BJ (cell line): Measurements from ENCODE around the gene ZNF234. TPM values are rescaled to one million over a fixed set of nuclear protein-coding genes. Genes with fewer than 3 reads are reported as not detected.

ENCODE experiments used
- CTCF ChIA-PET: fragments of 350-600 bp; formaldehyde crosslinking; extraction: SDS; loops from one replicate; lab custom pipeline; 2021; ENCODE audit warnings: antibody characterized with exemption, inconsistent platforms; lab: Yijun Ruan, JAX
- POLR2A ChIA-PET: fragments of 300-600 bp; sonication (Branson Sonifier 250); formaldehyde crosslinking; extraction: SDS; loops from one replicate; lab custom pipeline; 2021; ENCODE audit warnings: antibody characterized with exemption; lab: Charles Lee
- DNase-seq: peaks from one replicate; pipeline ENCODE4 v3.0.0-alpha.2; 2011; ENCODE audit warnings: low read depth
- H3K27me3 ChIP-seq: 2 replicates; pipeline ENCODE4 v1.6.0; 2011; ENCODE audit warnings: low read length; ENCODE audit not compliant: control insufficient read depth, insufficient read depth
- H3K36me3 ChIP-seq: 2 replicates; pipeline ENCODE4 v1.5.1; 2011; ENCODE audit warnings: low read length; ENCODE audit not compliant: control insufficient read depth, insufficient read depth
- H3K4me3 ChIP-seq: 2 replicates; pipeline ENCODE4 v1.5.1; 2011; ENCODE audit warnings: low read depth, mild to moderate bottlenecking, control low read depth, low read length
- polyA plus RNA-seq: library from polyadenylated mRNA; depleted of rRNA; stranded (reverse); fragments of >200 nt; gene quantifications from 2 replicates; pipeline ENCODE4 v1.2.3, GENCODE V29; 2011
- TF ChIP-seq, protein P1 (sequence below): IDR thresholded peaks from 2 replicates; pipeline ENCODE4 v1.5.1; 2011; ENCODE audit warnings: low read depth, mild to moderate bottlenecking, control low read depth, inconsistent platforms, low read length, moderate library complexity; ENCODE audit not compliant: insufficient read depth

ZNF234 gene
- polyA plus RNA-seq, 1 experiment, result 3.1 TPM

DNA sequence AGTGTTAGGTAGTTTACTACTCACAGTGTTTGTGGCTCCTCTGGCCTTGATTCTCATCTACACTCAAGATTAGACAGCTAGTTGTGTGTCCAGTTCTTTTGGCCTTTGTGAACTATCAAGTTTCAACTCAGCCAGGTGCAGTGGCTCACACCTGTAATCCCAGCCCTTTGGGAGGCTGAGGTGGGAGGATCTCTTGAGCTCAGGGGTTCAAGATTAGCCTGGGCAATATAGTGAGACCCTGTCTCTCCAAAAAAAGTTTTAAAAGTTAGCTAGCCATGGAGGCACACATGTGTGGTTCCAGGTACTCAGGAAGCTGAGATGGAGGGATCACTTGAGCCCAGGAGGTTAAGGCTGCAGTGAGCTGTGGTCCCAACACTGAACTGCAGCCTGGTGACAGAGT is 39.6 kb downstream of the ZNF234 start:
- POLR2A ChIA-PET, result no interaction called here

GRCh38 chr19:44182145-44182544 is 40.8 kb downstream of the ZNF234 start:
- ChIA-PET POLR2A (no interaction called here), CTCF (no interaction called here)
- Histone ChIP-seq H3K27me3 (no peaks in the 10 kb centered on the region), H3K36me3 (no peaks in the 10 kb centered on the region), H3K4me3 (no peak overlapping the region)
- no peak for DNase-seq
- TF ChIP-seq, protein P1, sequence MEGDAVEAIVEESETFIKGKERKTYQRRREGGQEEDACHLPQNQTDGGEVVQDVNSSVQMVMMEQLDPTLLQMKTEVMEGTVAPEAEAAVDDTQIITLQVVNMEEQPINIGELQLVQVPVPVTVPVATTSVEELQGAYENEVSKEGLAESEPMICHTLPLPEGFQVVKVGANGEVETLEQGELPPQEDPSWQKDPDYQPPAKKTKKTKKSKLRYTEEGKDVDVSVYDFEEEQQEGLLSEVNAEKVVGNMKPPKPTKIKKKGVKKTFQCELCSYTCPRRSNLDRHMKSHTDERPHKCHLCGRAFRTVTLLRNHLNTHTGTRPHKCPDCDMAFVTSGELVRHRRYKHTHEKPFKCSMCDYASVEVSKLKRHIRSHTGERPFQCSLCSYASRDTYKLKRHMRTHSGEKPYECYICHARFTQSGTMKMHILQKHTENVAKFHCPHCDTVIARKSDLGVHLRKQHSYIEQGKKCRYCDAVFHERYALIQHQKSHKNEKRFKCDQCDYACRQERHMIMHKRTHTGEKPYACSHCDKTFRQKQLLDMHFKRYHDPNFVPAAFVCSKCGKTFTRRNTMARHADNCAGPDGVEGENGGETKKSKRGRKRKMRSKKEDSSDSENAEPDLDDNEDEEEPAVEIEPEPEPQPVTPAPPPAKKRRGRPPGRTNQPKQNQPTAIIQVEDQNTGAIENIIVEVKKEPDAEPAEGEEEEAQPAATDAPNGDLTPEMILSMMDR, result no peak

More for the DNA sequence above, 39.6 kb downstream of the ZNF234 start:
- Histone ChIP-seq H3K27me3 (no peaks in the 10 kb centered on the region), H3K4me3 (no peak overlapping the region), H3K36me3 (peaks cover 6% of the 10 kb centered on the region; the same call in 1 of the 2 replicates)
- TF ChIP-seq, protein P1, result no peak
- DNase-seq, result no peak
- CTCF ChIA-PET, result no interaction called here

- ChIA-PET POLR2A (no interaction called here), CTCF (interaction anchor here (1.1 kb wide), 1 partner anchor 22 kb away, joined by 4 read pairs; the partner anchor contains the start of gene ZNF227)
These were observed 48.7 kb downstream of the ZNF234 start for GRCh38 chr19:44190020-44190419.

GRCh38 chr19:44192127-44192526 is 50.8 kb downstream of the ZNF234 start:
- POLR2A ChIA-PET, result no interaction called here
- Histone ChIP-seq H3K4me3 (no peak overlapping the region), H3K36me3 (no peaks in the 10 kb centered on the region), H3K27me3 (no peaks in the 10 kb centered on the region)
- TF ChIP-seq, protein P1, result no peak
- CTCF ChIA-PET, result no interaction called here
- DNase-seq, result no peak

More at GRCh38 chr19:44190020-44190419, 48.7 kb downstream of the ZNF234 start:
- TF ChIP-seq, protein P1, result no peak
- Histone ChIP-seq H3K27me3 (no peaks in the 10 kb centered on the region), H3K4me3 (no peak overlapping the region), H3K36me3 (no peaks in the 10 kb centered on the region)
- no peak for DNase-seq

DNA sequence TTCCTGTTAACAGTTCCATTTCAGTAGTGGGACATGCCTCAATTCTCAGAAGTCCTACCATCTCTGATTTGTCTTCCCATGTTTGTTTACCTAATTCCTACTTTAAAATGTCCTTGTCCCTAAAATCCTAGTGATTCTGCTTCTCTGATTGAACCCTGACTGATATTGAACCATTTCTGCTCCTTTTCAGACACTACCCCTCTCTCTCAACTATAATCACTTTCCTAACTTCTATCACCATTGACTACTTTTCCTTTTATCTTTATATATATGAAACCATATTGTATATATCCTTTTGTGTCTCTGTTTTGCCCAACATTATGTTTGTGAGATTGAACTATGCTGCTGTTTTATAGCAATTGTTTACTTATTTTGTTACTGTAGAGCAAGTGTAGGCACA is 55.4 kb downstream of the ZNF234 start:
- DNase-seq, result no peak
- no peaks in the 10 kb centered on the region for H3K36me3 ChIP-seq
- POLR2A ChIA-PET, result no interaction called here
- no peak overlapping the region for H3K4me3 ChIP-seq
- TF ChIP-seq, protein P1, result no peak
- CTCF ChIA-PET, result no interaction called here
- H3K27me3 ChIP-seq, result no peaks in the 10 kb centered on the region
